GM18909 (cell line): Measurements from ENCODE around the gene C2orf66.

ENCODE experiments used
- ATAC-seq: cut with Tn5 transposase; IDR thresholded peaks from one replicate; pipeline ENCODE4 v1.9.1; 2021; ENCODE audit warnings: mild to moderate bottlenecking; ENCODE audit not compliant: unreplicated experiment, poor library complexity

Gene C2orf66

GRCh38 chr2:196809260-196809659, at the start of gene C2orf66:
TSS of gene C2orf66 (minus strand) at chr2:196809355. CDS start at chr2:196809336, 19 bp downstream.
- no peak for ATAC-seq

- ATAC-seq = no peak
Measured at GRCh38 chr2:196854629-196855028, 45.5 kb upstream of the C2orf66 start.

- no peak for ATAC-seq
Measured at GRCh38 chr2:196853301-196854087, 44.3 kb upstream of the C2orf66 start.

GRCh38 chr2:196851088-196851487, 41.9 kb upstream of the C2orf66 start:
- ATAC-seq = no peak

GRCh38 chr2:196849895-196850294, 40.7 kb upstream of the C2orf66 start:
- ATAC-seq = no peak

GRCh38 chr2:196846295-196846694, 37.1 kb upstream of the C2orf66 start:
- no peak for ATAC-seq

- no peak for ATAC-seq
Measured at GRCh38 chr2:196845371-196845770, 36.2 kb upstream of the C2orf66 start.

GRCh38 chr2:196840171-196840570, 31.0 kb upstream of the C2orf66 start:
- no peak for ATAC-seq

GRCh38 chr2:196839574-196839973, 30.4 kb upstream of the C2orf66 start:
- no peak for ATAC-seq

GRCh38 chr2:196836440-196836839, 27.3 kb upstream of the C2orf66 start:
- no peak for ATAC-seq

GRCh38 chr2:196830701-196831100, 21.5 kb upstream of the C2orf66 start:
- no peak for ATAC-seq

- ATAC-seq = no peak
Measured at GRCh38 chr2:196827356-196827755, 18.2 kb upstream of the C2orf66 start.

GRCh38 chr2:196823750-196824522, 14.8 kb upstream of the C2orf66 start:
- no peak for ATAC-seq

- ATAC-seq = no peak
Measured at GRCh38 chr2:196821195-196821594, 12.0 kb upstream of the C2orf66 start.

GRCh38 chr2:196808083-196808665, 981 bp downstream of the C2orf66 start:
- no peak for ATAC-seq

- no peak for ATAC-seq
Measured at GRCh38 chr2:196804381-196804780, 4.8 kb downstream of the C2orf66 start.

GRCh38 chr2:196802401-196802800, 6.8 kb downstream of the C2orf66 start:
- ATAC-seq = no peak

GRCh38 chr2:196801674-196802261, 7.4 kb downstream of the C2orf66 start:
- no peak for ATAC-seq

GRCh38 chr2:196798980-196799379, 10.2 kb downstream of the C2orf66 start:
- ATAC-seq = peak; percentile 5

- no peak for ATAC-seq
Measured at GRCh38 chr2:196792865-196793264, 16.3 kb downstream of the C2orf66 start.
